GM13977 (cell line): Measurements from ENCODE around the gene BBOX1.

Experiments used
- DNase-seq: peaks from one replicate; pipeline ENCODE4 v3.0.0; 2012; ENCODE audit warnings: low spot score
- in situ Hi-C: fragments of 300-500 bp; cut with MboI; formaldehyde crosslinking; loops from one replicate; pipeline ENCODE4 v1.12.0; 2022; ENCODE audit warnings: low sequenced_read_pairs, low pct_unique_long_range_greater_than_20kb, mixed read lengths, inconsistent platforms; ENCODE audit not compliant: unreplicated experiment
- TF ChIP-seq, protein P1 (sequence below): IDR thresholded peaks from 2 replicates; pipeline ENCODE4 v1.5.1; 2012; ENCODE audit warnings: mild to moderate bottlenecking, control low read depth; ENCODE audit not compliant: insufficient read depth; ENCODE audit errors: extremely low read depth, missing control alignments

Gene BBOX1

GRCh38 chr11:27081056-27081455, 40.4 kb downstream of the BBOX1 start:
- no peak for DNase-seq
- TF ChIP-seq, protein P1, sequence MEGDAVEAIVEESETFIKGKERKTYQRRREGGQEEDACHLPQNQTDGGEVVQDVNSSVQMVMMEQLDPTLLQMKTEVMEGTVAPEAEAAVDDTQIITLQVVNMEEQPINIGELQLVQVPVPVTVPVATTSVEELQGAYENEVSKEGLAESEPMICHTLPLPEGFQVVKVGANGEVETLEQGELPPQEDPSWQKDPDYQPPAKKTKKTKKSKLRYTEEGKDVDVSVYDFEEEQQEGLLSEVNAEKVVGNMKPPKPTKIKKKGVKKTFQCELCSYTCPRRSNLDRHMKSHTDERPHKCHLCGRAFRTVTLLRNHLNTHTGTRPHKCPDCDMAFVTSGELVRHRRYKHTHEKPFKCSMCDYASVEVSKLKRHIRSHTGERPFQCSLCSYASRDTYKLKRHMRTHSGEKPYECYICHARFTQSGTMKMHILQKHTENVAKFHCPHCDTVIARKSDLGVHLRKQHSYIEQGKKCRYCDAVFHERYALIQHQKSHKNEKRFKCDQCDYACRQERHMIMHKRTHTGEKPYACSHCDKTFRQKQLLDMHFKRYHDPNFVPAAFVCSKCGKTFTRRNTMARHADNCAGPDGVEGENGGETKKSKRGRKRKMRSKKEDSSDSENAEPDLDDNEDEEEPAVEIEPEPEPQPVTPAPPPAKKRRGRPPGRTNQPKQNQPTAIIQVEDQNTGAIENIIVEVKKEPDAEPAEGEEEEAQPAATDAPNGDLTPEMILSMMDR = no peak
- in situ Hi-C loops = no loop called here

DNA sequence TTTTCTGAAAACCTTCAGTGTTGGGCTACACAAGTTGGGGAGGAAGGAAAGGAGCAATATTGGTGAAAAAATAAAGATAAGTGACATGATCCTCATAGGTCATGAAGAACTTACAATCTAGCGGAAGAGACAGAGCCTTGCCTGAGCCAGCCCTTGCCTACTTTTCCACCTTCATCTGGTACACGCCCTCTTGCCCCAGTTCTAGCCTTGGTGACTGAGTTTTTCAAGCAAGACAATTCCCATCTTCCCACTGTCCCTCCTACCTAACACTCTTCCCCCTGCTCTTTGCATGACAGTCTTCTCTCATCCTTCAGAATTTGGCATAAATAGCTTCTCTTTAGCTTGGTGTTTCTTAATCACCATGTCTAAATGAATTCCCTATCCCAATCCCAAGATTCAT, 42.6 kb downstream of the BBOX1 start:
- in situ Hi-C loops = no loop called here
- no peak for DNase-seq
- TF ChIP-seq, protein P1 = no peak

DNA sequence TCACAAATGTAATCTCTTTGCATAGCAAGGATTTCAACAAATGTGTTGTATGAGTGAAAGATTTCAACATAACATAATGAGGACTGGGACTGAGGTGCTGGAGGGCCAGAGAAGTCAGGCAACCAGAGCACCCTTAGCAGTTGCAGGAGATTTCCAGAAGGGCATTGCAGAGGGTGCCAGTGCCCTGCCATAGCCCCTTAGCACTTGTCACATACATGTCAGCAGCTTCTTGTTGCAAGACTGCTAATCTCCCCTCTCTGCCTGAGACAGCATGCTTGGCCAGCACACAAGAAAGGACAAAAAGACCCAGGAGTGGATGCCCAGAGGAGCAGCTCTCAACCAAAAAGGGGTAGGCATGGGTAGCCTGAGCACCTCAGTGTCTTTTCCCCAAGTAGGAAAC, 43.2 kb downstream of the BBOX1 start:
- DNase-seq = no peak
- in situ Hi-C loops = no loop called here
- TF ChIP-seq, protein P1 = no peak

DNA sequence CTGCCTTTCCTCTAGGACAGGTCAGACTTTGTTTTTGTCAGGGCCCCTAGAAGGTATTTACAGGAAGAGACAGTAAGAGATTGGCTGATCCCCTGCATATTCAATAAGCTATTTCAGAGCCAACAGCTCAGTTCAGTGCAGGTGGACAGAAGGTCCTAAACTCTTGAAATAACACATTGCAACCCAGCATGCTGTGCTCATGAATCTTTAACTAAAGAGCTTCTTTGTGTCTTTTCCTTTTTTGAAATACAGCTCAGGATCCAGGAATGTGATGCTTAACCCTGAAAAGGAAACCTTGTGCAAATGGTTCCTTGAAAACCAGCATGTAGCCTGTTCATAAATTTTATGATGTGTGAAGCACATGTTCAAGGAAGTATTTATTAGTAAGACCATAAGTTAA, 43.9 kb downstream of the BBOX1 start:
- in situ Hi-C loops = no loop called here
- DNase-seq = no peak
- TF ChIP-seq, protein P1 = no peak

GRCh38 chr11:27085111-27085510, 44.5 kb downstream of the BBOX1 start:
- in situ Hi-C loops = no loop called here
- TF ChIP-seq, protein P1 = no peak
- DNase-seq = no peak

GRCh38 chr11:27085605-27086004, 45.0 kb downstream of the BBOX1 start:
- in situ Hi-C loops = no loop called here
- DNase-seq = no peak
- TF ChIP-seq, protein P1 = no peak

DNA sequence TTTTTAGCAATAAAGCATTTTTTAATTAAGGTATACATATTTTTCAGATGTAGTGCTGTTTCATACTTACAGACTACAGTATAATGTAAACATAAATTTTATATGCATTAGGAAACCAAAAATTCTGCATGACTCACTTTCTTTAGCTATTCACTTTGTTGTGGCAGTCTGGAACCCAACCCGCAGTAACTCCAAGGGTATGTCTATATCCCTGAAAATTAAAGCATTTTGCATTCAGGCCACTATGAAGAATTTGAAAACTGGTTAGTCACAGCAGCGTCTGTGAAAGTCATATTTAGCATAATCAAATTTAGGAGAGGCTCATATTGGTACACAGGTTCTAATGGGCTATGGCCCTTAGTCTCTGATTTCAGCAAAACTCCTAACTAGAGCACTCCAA, 46.8 kb downstream of the BBOX1 start:
- TF ChIP-seq, protein P1 = no peak
- in situ Hi-C loops = no loop called here
- no peak for DNase-seq
